HCT116 (cell line): ENCODE results near the gene DVL2. TPM values are rescaled to one million over a fixed set of nuclear protein-coding genes. Genes with fewer than 3 reads are reported as not detected.
A peak's percentile ranks its signal among the peaks of the same experiment; 100 is the strongest.

Experiments
- ATAC-seq: fragments of 200-7000 bp; cut with Tn5 transposase; 2 replicates; pipeline ENCODE4 v1.9.1; 2020; ENCODE audit warnings: mild to moderate bottlenecking, moderate library complexity
- BruUV-seq: library from RNA; stranded (reverse); fragments of 400-500 nt; replicated peaks from 2 replicates; lab custom pipeline; 2021; lab: Mats Ljungman, UMichigan
- CTCF ChIA-PET: fragments of 300-600 bp; sonication (Branson Sonifier 250); formaldehyde crosslinking; loops from one replicate; lab custom pipeline; 2021; ENCODE audit warnings: antibody characterized with exemption; lab: Charles Lee
- POLR2A ChIA-PET: fragments of 300-600, 350-600 bp; sonication (Branson Sonifier 250); formaldehyde crosslinking; loops from one replicate; lab custom pipeline; 2021; ENCODE audit warnings: antibody characterized with exemption; lab: Charles Lee
- RAD21 ChIA-PET, 2 experiments: fragments of 300-600 bp; sonication (Branson Sonifier 250); formaldehyde crosslinking; loops; one replicate each; lab custom pipeline; 2023; ENCODE audit warnings: low total read pairs in 2 of 2; ENCODE audit not compliant: uncharacterized antibody in 2 of 2, unreplicated experiment in 2 of 2, low non-redundant PET in 1 of 2; lab: Charles Lee
- DNase-seq: peaks from one replicate; pipeline ENCODE4 v3.0.0-alpha.2; 2010; ENCODE audit warnings: low read depth, low spot score
- H2AFZ ChIP-seq: fragments of 200-600 bp; shearing (Covaris generic), sonication (generic); 2 replicates; pipeline ENCODE4 v1.6.1; 2017; ENCODE audit warnings: low read depth, mixed run types, mixed read lengths, antibody characterized with exemption, low read length; ENCODE audit not compliant: poor library complexity, severe bottlenecking
- H3K27ac ChIP-seq: 2 replicates; pipeline ENCODE4 v1.5.1; 2012; ENCODE audit warnings: low read depth, low read length
- H3K27me3 ChIP-seq: fragments of 200-600 bp; sonication (generic); 2 replicates; pipeline ENCODE4 v1.6.1; 2016; ENCODE audit warnings: mixed run types, low read length, mixed read lengths; ENCODE audit not compliant: insufficient read depth
- H3K36me3 ChIP-seq, 2 experiments: fragments of 200-500 bp in 1 of 2; fragments of 200-600 bp in 1 of 2; sonication (Bioruptor generic) in 1 of 2; sonication (generic) in 1 of 2; 2 replicates each; pipeline versions ENCODE4 v1.5.1 to v1.6.1; 2014 to 2016; ENCODE audit warnings: low read length in 2 of 2, inconsistent platforms in 1 of 2, mixed read lengths in 1 of 2, mixed run types in 1 of 2; ENCODE audit not compliant: insufficient read depth in 2 of 2, control insufficient read depth in 1 of 2
- H3K4me1 ChIP-seq, 2 experiments: fragments of 200-600 bp in 1 of 2; sonication (generic) in 1 of 2; 2 replicates each; pipeline versions ENCODE4 v1.5.1 to v1.6.1; 2012 to 2017; ENCODE audit warnings: low read length in 2 of 2, inconsistent platforms in 1 of 2, mild to moderate bottlenecking in 1 of 2, mixed read lengths in 1 of 2, mixed run types in 1 of 2, moderate library complexity in 1 of 2; ENCODE audit not compliant: insufficient read depth in 2 of 2, control insufficient read depth in 1 of 2
- H3K4me2 ChIP-seq: fragments of 200-600 bp; sonication (generic); 2 replicates; pipeline ENCODE4 v1.6.1; 2017; ENCODE audit warnings: mixed run types, low read length, mixed read lengths
- H3K4me3 ChIP-seq, 2 experiments: fragments of 200-600 bp in 1 of 2; sonication (generic) in 1 of 2; replicated peaks in 1 of 2; 2 replicates each; pipeline ENCODE4 v1.5.1; 2011 to 2016; ENCODE audit warnings: low read length in 2 of 2, control low read depth in 1 of 2, low read depth in 1 of 2, mild to moderate bottlenecking in 1 of 2, mixed read lengths in 1 of 2, mixed run types in 1 of 2
- H3K79me2 ChIP-seq: fragments of 200-600 bp; sonication (generic); 2 replicates; pipeline ENCODE4 v1.6.1; 2017; ENCODE audit warnings: mild to moderate bottlenecking, mixed run types, low read length, moderate library complexity, mixed read lengths; ENCODE audit not compliant: insufficient read depth
- H3K9ac ChIP-seq: fragments of 200-600 bp; sonication (generic); 2 replicates; pipeline ENCODE4 v1.6.1; 2016; ENCODE audit warnings: low read length, mixed read lengths
- H3K9me2 ChIP-seq: fragments of 200-600 bp; sonication (generic), shearing (Covaris generic); 2 replicates; pipeline ENCODE4 v1.6.1; 2017; ENCODE audit warnings: mixed run types, mild to moderate bottlenecking, moderate library complexity; ENCODE audit not compliant: insufficient read depth
- H3K9me3 ChIP-seq, 2 experiments: fragments of 200-500 bp in 1 of 2; fragments of 200-600 bp in 1 of 2; sonication (Bioruptor generic) in 1 of 2; sonication (generic) in 1 of 2; 2 replicates each; pipeline ENCODE4 v1.6.1; 2014 to 2017; ENCODE audit warnings: low read length in 2 of 2, mixed read lengths in 2 of 2, inconsistent platforms in 1 of 2, low read depth in 1 of 2, mild to moderate bottlenecking in 1 of 2, mixed run types in 1 of 2, moderate library complexity in 1 of 2; ENCODE audit not compliant: control insufficient read depth in 1 of 2, insufficient read depth in 1 of 2
- H4K20me1 ChIP-seq: fragments of 200-600 bp; sonication (generic), shearing (Covaris generic); 2 replicates; pipeline ENCODE4 v1.6.1; 2017; ENCODE audit warnings: mixed run types, mild to moderate bottlenecking, moderate library complexity; ENCODE audit not compliant: insufficient read depth
- CEBPB ChIP-seq: IDR thresholded peaks from 2 replicates; pipeline ENCODE4 v1.6.1; 2012; ENCODE audit warnings: low read depth
- CTCF ChIP-seq, 3 experiments: fragments of 200-600 bp in 1 of 3; sonication (generic) in 1 of 3; IDR thresholded peaks in 2 of 3; conservative IDR thresholded peaks in 1 of 3; 2 replicates each; pipeline ENCODE4 v1.5.1; 2012 to 2017; ENCODE audit warnings: low read depth in 2 of 3, low read length in 2 of 3, antibody characterized with exemption in 1 of 3, borderline replicate concordance in 1 of 3, control low read depth in 1 of 3, mild to moderate bottlenecking in 1 of 3, mixed read lengths in 1 of 3, mixed run types in 1 of 3, moderate library complexity in 1 of 3; ENCODE audit not compliant: insufficient read depth in 1 of 3
- ELF1 ChIP-seq: IDR thresholded peaks from 2 replicates; pipeline ENCODE4 v1.6.1; 2012; ENCODE audit warnings: low read depth, borderline replicate concordance
- EZH2 ChIP-seq: fragments of 200-600 bp; sonication (generic); IDR thresholded peaks from 2 replicates; pipeline ENCODE4 v1.6.1; 2017; ENCODE audit warnings: antibody characterized with exemption, mixed run types
- FOSL1 ChIP-seq: IDR thresholded peaks from 2 replicates; pipeline ENCODE4 v1.6.1; 2012; ENCODE audit warnings: low read depth
- JUND ChIP-seq: IDR thresholded peaks from 2 replicates; pipeline ENCODE4 v1.6.1; 2012
- POLR2A ChIP-seq: IDR thresholded peaks from 2 replicates; pipeline ENCODE4 v1.7.0; 2011; ENCODE audit warnings: borderline replicate concordance; ENCODE audit not compliant: insufficient read depth, insufficient read length; ENCODE audit errors: extremely low read depth
- POLR2AphosphoS5 ChIP-seq: IDR thresholded peaks from 2 replicates; pipeline ENCODE4 v1.6.1; 2011; ENCODE audit warnings: mild to moderate bottlenecking, low read depth, low read length, moderate library complexity
- RAD21 ChIP-seq: IDR thresholded peaks from 2 replicates; pipeline ENCODE4 v1.6.1; 2012; ENCODE audit warnings: low read depth, mild to moderate bottlenecking
- REST ChIP-seq: IDR thresholded peaks from 2 replicates; pipeline ENCODE4 v1.6.1; 2012; ENCODE audit warnings: low read depth
- SIN3A ChIP-seq: IDR thresholded peaks from 2 replicates; pipeline ENCODE4 v1.6.1; 2012; ENCODE audit warnings: low read depth
- SP1 ChIP-seq: IDR thresholded peaks from 2 replicates; pipeline ENCODE4 v1.6.1; 2012; ENCODE audit warnings: low read depth
- TCF7L2 ChIP-seq: IDR thresholded peaks from 2 replicates; pipeline ENCODE4 v1.7.0; 2011; ENCODE audit warnings: borderline replicate concordance, inconsistent platforms; ENCODE audit not compliant: insufficient read depth, insufficient read length; ENCODE audit errors: extremely low read depth
- ZNF274 ChIP-seq: fragments of 200-500 bp; sonication (Bioruptor generic); IDR thresholded peaks from 2 replicates; pipeline ENCODE4 v1.6.1; 2014; ENCODE audit warnings: mild to moderate bottlenecking, low read depth, low read length, inconsistent platforms
- intact Hi-C: fragments of 100-400 bp; cut with micrococcal nuclease; formaldehyde crosslinking; loops from 2 replicates; pipeline ENCODE4 v1.10.0; 2022
- total RNA-seq: library from RNA; stranded (reverse); gene quantifications from one replicate; pipeline ENCODE4 v1.2.1, GENCODE V29; 2021; ENCODE audit not compliant: unreplicated experiment

Gene DVL2
- total RNA-seq, 1 experiment from 2014 or later = 69.7 TPM

GRCh38 chr17:7254511-7254910, 20.2 kb upstream of the DVL2 start:
- no peak overlapping the region for H3K9ac ChIP-seq
- intact Hi-C loops = loop anchor here (5.0 kb wide), 1 partner anchor 53 kb away; the partner anchor contains the start of gene EIF5A
- no peak overlapping the region for H2AFZ ChIP-seq
- no peak overlapping the region for H3K4me3 ChIP-seq
- H3K79me2 ChIP-seq = peaks cover 74% of the 10 kb centered on the region
- H3K27me3 ChIP-seq = no peaks in the 10 kb centered on the region
- TF ChIP-seq CEBPB (no peak), POLR2AphosphoS5 (peak; percentile 34; the same call in 1 of the 2 replicates)
- no peaks in the 10 kb centered on the region for H3K9me2 ChIP-seq
- H3K4me1 ChIP-seq = peaks cover 19 to 28% of the 10 kb centered on the region in 2 experiments
- no peak for ATAC-seq
- no peaks in the 10 kb centered on the region; the same call in 1 of the 2 replicates for H4K20me1 ChIP-seq
- BruUV-seq = no TSS peak
- ChIA-PET RAD21 (no interaction called here), CTCF (no interaction called here), POLR2A (interaction anchor here (0.7 to 1.4 kb wide), 4 partner anchors 9 to 48 kb away, joined by 3 to 5 read pairs (median 4); partner anchors contain the start of gene GABARAP)
- H3K36me3 ChIP-seq = peaks cover 13 to 23% of the 10 kb centered on the region in 2 experiments
- H3K4me2 ChIP-seq = no peak overlapping the region
- H3K9me3 ChIP-seq = no peaks in the 10 kb centered on the region
- DNase-seq = no peak
- H3K27ac ChIP-seq = no peak overlapping the region

- intact Hi-C loops = loop anchor here (5.0 kb wide), 1 partner anchor 54 kb away; the partner anchor contains the start of gene EIF5A
- peaks cover 13 to 25% of the 10 kb centered on the region in 2 experiments for H3K4me1 ChIP-seq
- no peaks in the 10 kb centered on the region for H3K9me2 ChIP-seq
- H3K9me3 ChIP-seq = no peaks in the 10 kb centered on the region
- ChIA-PET RAD21 (no interaction called here), CTCF (no interaction called here), POLR2A (no interaction called here)
- H3K4me2 ChIP-seq = peak overlapping the region; percentile 89
- DNase-seq (no peak), ATAC-seq (no peak)
- TF ChIP-seq FOSL1 = no peak
- TF ChIP-seq REST = no peak
- no peak for TF ChIP-seq CEBPB
- TF ChIP-seq ELF1 = no peak
- TF ChIP-seq POLR2AphosphoS5 = no peak
- no peak for TF ChIP-seq SIN3A
- TF ChIP-seq JUND = no peak
- no peak for TF ChIP-seq POLR2A
- TF ChIP-seq EZH2 = no peak
- no peak for TF ChIP-seq TCF7L2
- no peak for TF ChIP-seq CTCF (IDR thresholded peaks at IDR 0.05 in 2 of 3, conservative IDR thresholded peaks at IDR 0.05 in 1 of 3; ENCODE audit: borderline replicate concordance in 1 of 3, insufficient read depth in 1 of 3, low read depth in 2 of 3, low read length in 2 of 3)
- TF ChIP-seq RAD21 = no peak
- no peak for TF ChIP-seq ZNF274
- no peak for TF ChIP-seq SP1
- H4K20me1 ChIP-seq = no peaks in the 10 kb centered on the region
- H3K9ac ChIP-seq = peak overlapping the region; percentile 99
- H3K4me3 ChIP-seq = peak overlapping the region; percentile 82 to 99
- H2AFZ ChIP-seq = no peak overlapping the region
- H3K27ac ChIP-seq = peak overlapping the region; percentile 84
- H3K79me2 ChIP-seq = peaks cover 75% of the 10 kb centered on the region
- H3K36me3 ChIP-seq = peaks cover 9 to 11% of the 10 kb centered on the region in 2 experiments; a peak in 2 of 4 replicates
- no TSS peak for BruUV-seq
- no peaks in the 10 kb centered on the region for H3K27me3 ChIP-seq
These were observed 18.8 kb upstream of the DVL2 start for GRCh38 chr17:7253082-7253481.
